ENCODE data around the gene TAF11. TPM values are rescaled to one million over a fixed set of nuclear protein-coding genes. Genes with fewer than 3 reads are reported as not detected.
"Not testable (repeated sequence)": the region's sequence is repeated elsewhere in the genome, so short reads cannot be mapped to it uniquely, and the experiment has no call there.

Gene TAF11
- total and polyA plus RNA-seq, 2 donors (not counting 3 experiments of a cell fraction or from before 2014, with no cell fraction given): 30.7 to 37.1 TPM

- no peak for TF ChIP-seq JUN (IDR thresholded peaks at IDR 0.05; ENCODE audit: borderline replicate concordance, insufficient read depth, insufficient read length, low read depth)
- TF ChIP-seq MAX (IDR thresholded peaks at IDR 0.05; ENCODE audit: insufficient read depth, insufficient read length): no peak
- no peak for TF ChIP-seq MYC (IDR thresholded peaks at IDR 0.05; ENCODE audit: low read depth, low read length)
- no peak for TF ChIP-seq GATA2 (IDR thresholded peaks at IDR 0.05; ENCODE audit: insufficient read depth, insufficient read length, low read depth, low read length)
- no peak for TF ChIP-seq FOS (IDR thresholded peaks at IDR 0.05; ENCODE audit: borderline replicate concordance, insufficient read depth, low read length)
- no peak for TF ChIP-seq POLR2AphosphoS5 (IDR thresholded peaks at IDR 0.05; ENCODE audit: insufficient read depth, low read depth, low read length)
- no peak for TF ChIP-seq POLR2A (IDR thresholded peaks at IDR 0.05; ENCODE audit: low read depth, low read length)
- TF ChIP-seq EZH2 (IDR thresholded peaks at IDR 0.05; ENCODE audit: borderline replicate concordance, low read depth, low read length, severe bottlenecking): no peak
- H4K20me1 ChIP-seq (replicated peaks; ENCODE audit: control insufficient read depth, extremely low read depth, insufficient read depth, low read length): no peaks in the 10 kb centered on the region
- POLR2A ChIA-PET: no interaction called here
- dilution Hi-C loops (cut with MboI; ENCODE audit: extremely low pct_ligation_motif_present, low sequenced_read_pairs) (no loop called here), intact Hi-C loops (cut with micrococcal nuclease) (no loop called here)
- no peak overlapping the region for H2AFZ ChIP-seq (ENCODE audit: low read depth, low read length)
- CTCF ChIA-PET: no interaction called here
- DNase-seq (ENCODE audit: low read depth, low spot score) (peak; percentile 96), FAIRE-seq (no peak)
- no peaks in the 10 kb centered on the region for H3K9me3 ChIP-seq (replicated peaks; ENCODE audit: control insufficient read depth, insufficient read depth, low read length)
- H3K4me1 ChIP-seq (ENCODE audit: control insufficient read depth, extremely low read depth, insufficient read depth, low read length): no peaks in the 10 kb centered on the region
- no peaks in the 10 kb centered on the region for H3K27me3 ChIP-seq (ENCODE audit: control insufficient read depth in 2 of 2, insufficient read depth in 2 of 2, low read length in 2 of 2)
- H3K27ac ChIP-seq (ENCODE audit: insufficient read depth, low read depth, low read length): no peak overlapping the region
- no peak overlapping the region for H3K9ac ChIP-seq (replicated peaks; ENCODE audit: extremely low read depth, insufficient read depth, low read length)
- no peaks in the 10 kb centered on the region for H3K9me1 ChIP-seq (replicated peaks; ENCODE audit: control insufficient read depth, extremely low read depth, insufficient read depth, low read length)
- no TSS peak for BruUV-seq (replicated peaks)
- H3K79me2 ChIP-seq (ENCODE audit: control insufficient read depth, insufficient read depth, low read length): no peaks in the 10 kb centered on the region
- no peak overlapping the region for H3K4me2 ChIP-seq (ENCODE audit: insufficient read depth, low read length)
- no peak overlapping the region for H3K4me3 ChIP-seq (replicated peaks in 1 of 3; ENCODE audit: insufficient read depth in 1 of 3, low read depth in 1 of 3, low read length in 3 of 3)
- no peaks in the 10 kb centered on the region for H3K36me3 ChIP-seq (ENCODE audit: control insufficient read depth in 2 of 2, extremely low read depth in 1 of 2, insufficient read depth in 2 of 2, low read length in 2 of 2)
Measured at GRCh38 chr6:34934516-34934915, 46.7 kb upstream of the TAF11 start.

- H4K20me1 ChIP-seq (replicated peaks; ENCODE audit: control insufficient read depth, extremely low read depth, insufficient read depth, low read length); H2AFZ ChIP-seq (ENCODE audit: low read depth, low read length); H3K4me2 ChIP-seq (ENCODE audit: insufficient read depth, low read length); POLR2A ChIA-PET; H3K27me3 ChIP-seq (ENCODE audit: control insufficient read depth in 2 of 2, insufficient read depth in 2 of 2, low read length in 2 of 2); H3K9me3 ChIP-seq (replicated peaks; ENCODE audit: control insufficient read depth, insufficient read depth, low read length); BruUV-seq (replicated peaks); DNase-seq (ENCODE audit: low read depth, low spot score); FAIRE-seq; H3K27ac ChIP-seq (ENCODE audit: insufficient read depth, low read depth, low read length); CTCF ChIA-PET; H3K9ac ChIP-seq (replicated peaks; ENCODE audit: extremely low read depth, insufficient read depth, low read length); H3K36me3 ChIP-seq (ENCODE audit: control insufficient read depth in 2 of 2, extremely low read depth in 1 of 2, insufficient read depth in 2 of 2, low read length in 2 of 2); H3K9me1 ChIP-seq (replicated peaks; ENCODE audit: control insufficient read depth, extremely low read depth, insufficient read depth, low read length); H3K4me1 ChIP-seq (ENCODE audit: control insufficient read depth, extremely low read depth, insufficient read depth, low read length); dilution Hi-C loops (cut with MboI; ENCODE audit: extremely low pct_ligation_motif_present, low sequenced_read_pairs); intact Hi-C loops (cut with micrococcal nuclease); H3K4me3 ChIP-seq (replicated peaks in 1 of 3; ENCODE audit: insufficient read depth in 1 of 3, low read depth in 1 of 3, low read length in 3 of 3); H3K79me2 ChIP-seq (ENCODE audit: control insufficient read depth, insufficient read depth, low read length): not testable (repeated sequence)
Measured at GRCh38 chr6:34932202-34932601, 44.4 kb upstream of the TAF11 start.

Data from endothelial cell of umbilical vein (primary cell).